KOPT-K1 (cell line): ENCODE data around the gene ARID1A.

ENCODE experiments used
- H3K27ac ChIP-seq: fragments of 200-600 bp; sonication (generic); 2 replicates; pipeline ENCODE4 v1.5.1; 2016; ENCODE audit warnings: antibody characterized with exemption, mild to moderate bottlenecking, low read depth, low read length; ENCODE audit not compliant: poor library complexity, severe bottlenecking
- H3K36me3 ChIP-seq: fragments of 200-600 bp; sonication (generic); 2 replicates; pipeline ENCODE4 v1.5.1; 2017; ENCODE audit warnings: antibody characterized with exemption, mild to moderate bottlenecking, low read length, moderate library complexity; ENCODE audit not compliant: insufficient read depth
- H3K9me3 ChIP-seq: fragments of 200-600 bp; sonication (generic); 2 replicates; pipeline ENCODE4 v1.5.1; 2017; ENCODE audit warnings: antibody characterized with exemption, low read length, mild to moderate bottlenecking; ENCODE audit not compliant: insufficient read depth, poor library complexity, severe bottlenecking

The ARID1A gene

DNA sequence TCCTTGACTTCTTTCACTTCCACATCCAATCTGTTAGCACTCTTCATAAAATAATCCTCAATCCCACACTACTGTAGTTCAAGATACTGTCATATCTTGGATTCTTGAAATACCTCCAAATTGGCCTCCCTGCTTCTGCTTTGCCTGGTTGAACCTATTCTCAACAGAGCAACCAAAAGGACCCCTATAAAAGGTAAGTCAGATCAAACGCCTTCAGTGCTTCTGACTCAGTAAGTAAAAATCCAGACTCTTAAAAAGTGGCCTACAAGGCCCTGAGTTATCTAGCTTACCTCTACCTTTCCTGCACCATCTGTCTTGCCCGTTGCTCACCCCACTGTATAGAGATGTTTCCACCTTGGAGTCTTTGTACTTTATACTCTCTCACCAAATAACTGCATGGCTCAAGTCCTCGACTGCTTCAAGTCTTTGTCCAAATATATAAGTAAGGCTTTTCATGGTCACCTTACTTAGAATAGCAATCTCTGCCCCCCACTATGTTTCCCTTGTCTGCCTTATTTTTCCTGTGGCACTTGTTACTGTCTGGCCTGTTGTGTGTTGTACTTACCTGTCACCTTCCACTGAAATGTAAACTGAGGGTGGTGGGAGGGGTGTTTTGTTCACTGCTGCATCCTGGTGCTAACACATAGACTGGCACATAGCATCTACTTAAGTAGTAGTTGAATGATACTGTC, 86.9 kb downstream of the ARID1A start:
- Histone ChIP-seq H3K9me3 (no peaks in the 10 kb centered on the region), H3K27ac (peak overlapping the region; percentile 1), H3K36me3 (peaks cover 67% of the 10 kb centered on the region)

DNA sequence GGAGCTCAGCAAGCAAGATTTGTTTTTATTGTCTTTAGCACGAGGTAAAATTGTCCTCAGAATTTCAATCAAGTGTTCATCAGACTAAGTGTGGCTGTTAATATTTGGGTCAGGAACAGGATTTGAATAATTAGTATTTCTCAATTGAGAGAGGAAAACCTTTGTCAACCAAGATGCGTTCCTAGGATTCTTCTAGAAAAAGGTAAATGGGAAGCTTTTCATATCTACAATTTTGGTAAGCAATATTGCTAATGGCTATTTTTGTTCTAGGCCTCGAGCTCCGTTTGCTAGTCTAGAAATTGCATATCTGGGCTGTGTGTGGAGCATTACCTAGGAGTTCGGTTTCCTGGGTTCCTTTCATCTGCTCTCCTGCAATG, 87.8 kb downstream of the ARID1A start:
- no peak overlapping the region for H3K27ac ChIP-seq
- peaks cover 57% of the 10 kb centered on the region for H3K36me3 ChIP-seq
- no peaks in the 10 kb centered on the region for H3K9me3 ChIP-seq

DNA sequence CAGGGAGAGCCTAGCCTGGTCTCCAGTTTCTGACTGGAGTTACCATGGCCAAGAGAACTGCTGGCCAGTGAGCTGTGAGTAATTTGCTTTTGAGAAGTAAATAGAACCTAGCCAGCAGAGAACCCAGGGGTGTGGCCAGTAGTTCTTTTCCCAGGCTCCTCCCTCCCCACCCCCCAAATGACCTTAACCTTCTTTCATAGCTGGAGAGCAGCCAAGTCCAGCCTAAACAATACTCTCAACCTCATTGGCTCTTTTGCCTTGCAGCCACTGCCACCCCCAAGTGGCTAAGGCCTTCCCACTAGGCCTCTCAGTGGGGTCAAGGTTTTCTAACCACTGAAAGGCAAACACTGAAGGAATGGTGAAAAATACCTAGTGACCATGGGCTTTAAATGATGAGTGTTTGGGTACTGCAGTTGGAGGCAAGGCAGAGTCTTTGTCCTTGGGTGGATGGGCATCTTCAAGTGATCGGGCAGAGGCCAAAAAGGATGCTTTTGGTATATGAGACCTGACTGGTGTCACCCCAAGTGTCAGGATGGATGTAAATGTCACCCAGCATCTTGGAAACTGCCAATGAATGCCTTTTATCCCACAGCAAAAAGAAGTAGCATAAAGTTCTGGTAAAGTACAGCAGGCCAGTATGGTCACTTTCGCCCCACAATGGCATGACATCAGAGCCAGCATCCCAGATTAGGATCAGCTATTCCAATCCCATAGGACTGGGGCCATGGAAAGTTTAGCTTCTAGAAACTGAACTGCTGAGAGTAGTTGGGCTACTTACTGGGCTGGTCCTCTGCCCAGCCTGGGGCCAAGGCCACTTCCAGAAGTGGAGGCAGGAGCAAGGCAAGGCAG, 88.4 kb downstream of the ARID1A start:
- no peaks in the 10 kb centered on the region for H3K9me3 ChIP-seq
- peak overlapping the region; percentile 98 for H3K27ac ChIP-seq
- peaks cover 51% of the 10 kb centered on the region for H3K36me3 ChIP-seq

DNA sequence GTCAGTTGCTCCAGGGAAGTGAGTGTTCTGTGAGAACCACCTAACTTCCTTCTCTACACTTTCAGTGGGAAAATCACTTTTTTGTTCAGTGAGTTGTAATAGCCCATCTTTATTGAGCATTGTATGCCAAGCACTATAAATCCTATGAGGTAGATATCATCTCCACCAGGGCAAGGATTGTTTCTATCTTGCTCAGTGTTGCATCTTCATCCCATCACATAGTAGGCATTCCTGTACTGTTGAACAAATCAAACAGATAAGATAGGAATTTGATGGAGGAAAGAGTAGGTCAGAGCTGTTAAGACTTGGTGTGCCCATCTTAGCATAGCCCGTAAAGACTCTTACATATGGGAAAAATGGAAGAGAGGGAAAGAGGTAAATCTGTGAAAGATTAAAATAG, 89.1 kb downstream of the ARID1A start:
- H3K36me3 ChIP-seq: peaks cover 45% of the 10 kb centered on the region
- H3K27ac ChIP-seq: peak overlapping the region; percentile 98
- H3K9me3 ChIP-seq: no peaks in the 10 kb centered on the region

DNA sequence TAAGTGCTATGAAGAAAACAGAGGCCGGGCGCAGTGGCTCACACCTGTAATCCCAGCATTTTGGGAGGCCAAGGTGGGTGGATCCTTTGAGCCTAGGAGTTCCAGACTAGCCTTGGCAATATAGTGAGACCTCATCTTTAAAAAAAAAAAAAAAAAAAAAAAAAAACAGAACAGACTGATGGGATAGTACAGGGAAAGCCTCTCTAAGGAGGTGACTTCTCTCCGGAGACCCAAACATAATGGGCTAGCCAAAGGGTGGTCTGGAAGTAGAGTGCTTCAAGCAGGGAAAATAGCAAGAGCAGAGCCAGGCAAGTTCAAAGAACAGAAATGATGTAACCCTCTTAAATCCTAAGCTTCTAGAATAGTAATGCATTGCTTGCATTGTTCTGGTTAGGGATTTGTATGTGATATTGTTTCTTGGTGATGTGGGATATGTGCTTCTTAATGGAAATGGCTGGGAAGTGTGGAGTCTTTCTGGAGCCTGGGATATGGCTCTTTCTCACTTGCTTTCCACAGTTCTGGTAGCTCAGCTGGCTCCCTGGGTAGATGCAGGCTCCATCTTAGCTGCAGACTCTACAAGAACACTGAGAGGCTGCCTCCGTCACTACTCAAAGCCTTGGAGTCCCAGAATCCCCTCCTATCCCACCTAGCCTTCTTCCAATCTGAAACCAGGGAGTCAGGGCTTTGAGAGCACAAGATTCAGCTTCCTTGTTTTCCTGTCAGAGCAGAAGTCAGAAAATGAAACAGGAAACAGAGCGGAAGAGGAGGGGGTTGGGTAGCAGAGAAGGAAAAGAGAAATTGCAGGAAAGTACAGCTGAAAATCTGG, 90.0 kb downstream of the ARID1A start:
- Histone ChIP-seq H3K36me3 (peaks cover 35% of the 10 kb centered on the region), H3K9me3 (no peaks in the 10 kb centered on the region), H3K27ac (peak overlapping the region; percentile 98)

DNA sequence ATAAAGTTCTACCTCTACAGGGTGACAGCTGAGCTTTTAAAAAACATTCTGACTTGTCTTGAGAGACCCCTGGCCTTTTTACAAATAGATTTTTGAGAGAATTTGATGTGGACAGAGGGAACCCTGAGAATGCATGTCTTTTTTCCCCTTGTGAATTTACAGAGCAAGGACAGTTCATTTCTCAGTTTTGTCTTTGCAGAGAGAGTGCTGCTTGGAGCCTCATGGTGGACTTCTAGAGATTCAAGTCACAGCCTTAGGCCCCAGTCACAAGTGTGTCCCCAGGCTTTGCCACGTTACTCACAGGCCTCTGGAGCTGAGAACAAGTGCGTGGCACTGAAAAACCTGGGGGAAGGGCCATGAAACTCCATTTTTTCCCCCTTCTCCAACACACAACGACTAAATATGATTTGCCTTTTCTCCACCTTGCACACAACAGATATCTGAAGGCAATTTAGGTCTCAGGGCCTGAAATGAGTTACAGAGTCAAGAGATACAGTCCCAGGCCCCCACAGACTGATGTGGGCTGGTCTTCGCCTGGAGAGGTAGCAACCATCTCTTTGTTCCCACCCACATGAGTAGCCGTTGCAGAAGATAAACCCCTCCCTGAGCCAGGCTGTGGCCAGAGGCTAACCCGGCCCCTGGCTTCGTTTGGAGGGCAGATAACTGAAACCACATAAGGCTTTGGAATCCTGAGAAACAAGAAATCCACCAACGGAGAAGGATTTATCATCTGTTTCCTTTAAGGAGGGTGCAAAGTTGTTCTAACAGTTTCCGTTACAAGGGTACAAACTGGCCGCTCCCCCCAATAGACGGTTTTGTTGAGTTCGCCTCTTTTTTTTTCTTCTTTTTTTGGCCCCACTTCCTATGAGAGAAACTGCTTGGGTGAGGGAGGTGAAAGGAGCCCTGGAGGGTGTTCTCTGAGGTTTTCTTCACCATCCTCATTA, 90.9 kb downstream of the ARID1A start:
- Histone ChIP-seq H3K27ac (peak overlapping the region; percentile 98), H3K9me3 (no peaks in the 10 kb centered on the region), H3K36me3 (peaks cover 26% of the 10 kb centered on the region)

DNA sequence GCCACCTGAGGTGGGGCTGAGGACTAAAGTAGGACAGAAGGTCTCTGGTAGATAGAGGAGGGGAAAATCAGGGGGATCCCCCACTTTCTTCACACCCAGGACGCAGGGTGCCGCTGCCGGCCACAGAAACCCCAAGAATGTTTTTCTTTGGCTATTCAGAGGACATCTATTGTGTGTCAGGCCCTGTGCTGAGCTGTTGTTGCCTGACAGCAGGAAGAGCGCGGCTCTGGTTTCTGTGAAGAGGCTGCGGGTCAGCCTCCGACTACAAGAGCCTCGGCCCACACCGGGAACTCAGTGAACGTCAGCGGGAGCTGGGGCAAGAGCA, 91.5 kb downstream of the ARID1A start:
- Histone ChIP-seq H3K9me3 (no peaks in the 10 kb centered on the region), H3K27ac (peak overlapping the region; percentile 98), H3K36me3 (peaks cover 20% of the 10 kb centered on the region)

DNA sequence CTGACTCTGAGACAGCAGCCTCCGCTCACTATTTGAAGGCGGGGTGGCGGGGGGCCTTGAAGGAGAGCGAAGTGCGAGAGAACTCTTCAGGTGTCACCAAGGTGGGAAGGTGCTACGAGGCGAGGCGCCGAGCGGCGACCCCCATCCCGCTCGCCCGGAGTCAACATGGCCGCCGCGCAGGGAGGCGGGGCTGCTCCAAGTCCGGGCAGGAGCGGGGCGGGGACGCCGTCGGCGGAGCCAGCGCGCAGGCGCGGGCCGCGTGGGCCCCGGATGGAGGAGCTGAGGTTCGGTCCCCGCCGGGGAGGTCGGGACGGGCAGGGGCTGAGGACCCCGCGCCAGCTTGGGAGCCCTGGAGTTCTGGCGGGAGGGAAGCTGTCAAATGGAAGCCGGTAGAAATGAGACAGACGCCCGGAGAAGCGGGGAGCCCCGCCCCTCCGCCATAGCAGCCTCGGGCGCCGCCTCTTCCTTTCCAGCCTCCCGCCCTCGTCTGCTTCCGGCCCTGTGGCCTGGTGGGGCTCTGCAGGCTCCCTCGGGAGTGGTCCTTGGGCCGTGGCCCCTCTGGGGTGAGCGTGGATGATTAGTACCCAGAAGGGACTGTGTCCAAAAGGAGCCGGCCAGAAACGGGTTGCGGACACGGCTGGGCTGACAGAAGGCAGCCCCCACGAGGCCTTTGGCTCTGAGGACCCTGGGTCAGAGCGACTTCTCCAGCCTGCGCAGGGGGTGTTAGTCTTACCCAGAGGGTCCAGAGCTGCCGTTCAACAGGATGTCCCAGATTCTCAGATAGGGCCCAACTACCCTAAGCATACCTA, 92.1 kb downstream of the ARID1A start, which contains the start of gene PIGV:
PIGV (plus strand) TSS at position 245 of the 809 bp plus-strand sequence. CDS start 2,866 bp downstream, outside the sequence.
- H3K36me3 ChIP-seq: peaks cover 14% of the 10 kb centered on the region
- no peaks in the 10 kb centered on the region for H3K9me3 ChIP-seq
- peak within 1 kb of the TSS; percentile 98 for H3K27ac ChIP-seq

DNA sequence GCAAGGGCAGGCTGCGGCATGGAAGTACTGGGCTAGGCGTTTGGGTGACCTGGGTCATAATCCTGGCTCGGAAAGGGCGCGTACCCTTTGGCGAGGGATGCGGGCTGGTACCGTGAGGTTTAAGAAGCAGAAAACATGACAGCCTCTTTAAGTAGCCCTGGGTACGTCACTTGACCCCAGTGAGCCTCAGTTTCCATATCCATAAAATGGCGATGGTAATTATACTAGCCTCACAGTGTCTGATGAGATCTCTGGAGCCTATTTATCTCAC, 92.6 kb downstream of the ARID1A start:
- Histone ChIP-seq H3K9me3 (no peaks in the 10 kb centered on the region), H3K27ac (peak overlapping the region; percentile 98), H3K36me3 (peaks cover 9% of the 10 kb centered on the region; the same call in 1 of the 2 replicates)

DNA sequence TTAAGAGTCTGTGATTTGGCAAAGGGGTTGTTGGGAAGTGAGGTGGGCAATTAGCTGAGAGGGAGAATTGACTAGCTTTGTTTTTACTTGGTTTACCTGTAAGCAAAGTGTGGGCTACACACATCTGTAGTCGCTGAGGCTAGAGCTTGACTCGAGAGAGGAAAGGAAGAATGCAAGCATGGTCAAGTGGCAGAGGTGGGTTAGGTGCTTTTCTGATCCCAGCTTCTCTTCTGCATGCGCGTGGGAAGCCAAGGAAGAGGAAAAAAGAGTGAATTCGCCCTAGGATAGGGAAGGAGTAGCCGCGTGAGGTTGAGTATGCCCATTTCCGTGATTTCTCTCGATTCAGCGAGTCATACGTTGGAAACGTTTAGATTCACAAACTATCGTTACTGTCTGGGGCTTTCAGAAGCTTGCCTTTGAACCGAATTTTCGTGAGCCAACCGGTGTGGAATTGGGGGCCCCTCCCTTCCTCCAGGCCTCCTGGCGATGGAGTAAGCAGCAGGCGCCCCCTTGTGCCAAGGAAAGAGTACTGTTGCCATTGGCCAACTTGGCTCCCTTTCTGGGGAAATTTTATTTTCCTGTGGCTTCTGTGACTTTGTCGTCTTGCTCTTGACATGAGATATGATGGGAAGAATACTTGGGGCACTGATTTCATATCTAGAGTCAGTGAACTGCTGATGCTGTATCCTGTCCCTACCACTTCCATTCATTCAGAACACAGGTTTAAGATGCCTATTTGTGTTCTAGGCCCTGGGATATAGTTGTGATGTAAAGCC, 93.2 kb downstream of the ARID1A start:
- Histone ChIP-seq H3K36me3 (peaks cover 6% of the 10 kb centered on the region), H3K9me3 (no peaks in the 10 kb centered on the region), H3K27ac (peak overlapping the region; percentile 98)

DNA sequence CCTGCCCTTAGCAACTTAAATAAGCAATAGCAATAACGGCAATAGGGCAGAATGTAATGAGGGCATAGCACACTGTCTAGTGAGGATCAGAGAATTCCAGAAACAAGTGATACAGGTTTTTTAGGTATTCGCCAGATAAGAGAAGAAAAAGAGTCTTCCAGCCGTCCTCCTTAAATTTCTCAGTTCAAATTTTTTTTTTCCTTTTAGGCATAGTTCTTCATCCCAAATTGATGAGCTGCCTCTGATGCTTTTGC, 93.7 kb downstream of the ARID1A start:
- Histone ChIP-seq H3K36me3 (peaks cover 8% of the 10 kb centered on the region), H3K27ac (peak overlapping the region; percentile 98)

DNA sequence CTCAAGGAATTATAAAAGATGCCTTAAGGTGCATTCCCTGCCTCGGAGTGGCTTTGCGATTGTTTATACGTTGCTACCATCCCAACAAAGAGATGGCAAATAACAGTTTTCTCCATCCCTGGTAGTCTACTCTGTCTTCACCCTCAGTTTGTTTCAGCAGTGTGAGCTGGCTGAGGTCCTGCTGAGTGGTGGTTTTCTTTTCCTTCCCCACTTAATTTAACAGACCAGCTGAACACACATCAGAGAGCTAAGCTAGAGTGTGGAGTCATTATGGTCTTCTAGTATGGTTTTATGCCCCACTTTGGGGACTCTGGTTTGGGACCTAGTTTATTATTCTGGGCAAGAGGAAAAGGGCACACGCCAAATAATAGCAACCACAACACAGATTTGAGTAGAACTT, 94.1 kb downstream of the ARID1A start:
- peak overlapping the region; percentile 98 for H3K27ac ChIP-seq
- H3K36me3 ChIP-seq: peaks cover 11% of the 10 kb centered on the region
- H3K9me3 ChIP-seq: no peaks in the 10 kb centered on the region

More for the DNA sequence above, 93.7 kb downstream of the ARID1A start:
- H3K9me3 ChIP-seq: no peaks in the 10 kb centered on the region

DNA sequence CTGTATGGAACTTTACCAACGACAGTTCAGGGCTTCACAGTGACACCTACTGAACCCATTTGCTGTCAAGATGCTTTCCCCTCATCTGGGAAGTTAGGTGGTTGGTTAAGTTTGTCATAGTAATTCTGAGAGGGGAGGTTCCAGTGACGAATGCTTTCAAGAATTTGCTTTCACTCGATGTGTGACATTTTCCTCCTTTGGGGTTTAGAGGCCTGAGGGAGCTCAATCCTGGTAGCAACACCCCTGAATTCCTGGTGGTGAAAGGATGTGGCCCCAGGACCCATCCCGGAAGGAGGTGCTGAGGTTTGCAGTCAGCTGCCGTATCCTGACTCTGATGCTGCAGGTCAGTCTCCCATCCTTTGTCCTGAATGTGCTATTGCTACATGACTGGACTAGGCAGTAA, 94.7 kb downstream of the ARID1A start:
- no peaks in the 10 kb centered on the region for H3K9me3 ChIP-seq
- H3K36me3 ChIP-seq: peaks cover 16% of the 10 kb centered on the region
- H3K27ac ChIP-seq: no peak overlapping the region
